NB4 (cell line): Measurements from ENCODE around the gene PSG4.
"Not testable (repeated sequence)": the region's sequence is repeated elsewhere in the genome, so short reads cannot be mapped to it uniquely, and the experiment has no call there.

Source experiments
- DNase-seq: peaks from one replicate; pipeline ENCODE4 v3.0.0; 2010; ENCODE audit warnings: low read depth
- H3K4me3 ChIP-seq: one replicate; pipeline ENCODE4 v1.5.1; 2011; ENCODE audit warnings: mild to moderate bottlenecking, low read depth, low read length, moderate library complexity
- MYC ChIP-seq: IDR thresholded peaks from 2 replicates; pipeline ENCODE4 v1.6.1; 2011; ENCODE audit warnings: low read depth, low read length
- POLR2A ChIP-seq: IDR thresholded peaks from 2 replicates; pipeline ENCODE4 v1.6.1; 2011; ENCODE audit warnings: mild to moderate bottlenecking; ENCODE audit not compliant: insufficient read length; ENCODE audit errors: extremely low read depth
- TF ChIP-seq, protein P1 (sequence below): IDR thresholded peaks from one replicate; pipeline ENCODE4 v1.5.1; 2012; ENCODE audit warnings: low read depth, low read length
- TF ChIP-seq, protein P2 (sequence below): IDR thresholded peaks from 2 replicates; pipeline ENCODE4 v1.6.1; 2011; ENCODE audit warnings: low read depth, low read length

PSG4 gene

DNA sequence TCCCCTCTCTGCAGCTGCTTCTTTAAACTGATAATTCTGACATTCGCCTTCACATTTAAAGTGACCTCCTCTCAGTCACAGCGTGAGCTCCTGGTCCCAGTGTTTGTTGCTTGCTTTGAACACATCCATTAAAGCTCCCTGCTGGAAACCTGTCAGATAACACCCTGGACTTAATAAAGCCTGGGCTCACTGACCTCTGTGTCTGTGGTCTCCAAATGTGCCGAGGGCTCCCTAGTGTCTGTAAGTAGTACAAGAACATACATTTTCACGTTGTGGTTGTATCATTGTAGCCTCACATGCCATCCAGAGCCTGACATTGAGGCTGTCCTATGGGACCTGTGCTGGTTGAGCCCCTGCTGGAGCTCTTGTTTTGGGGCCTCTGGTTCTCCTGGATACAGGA is 2.6 kb upstream of the PSG4 start:
- TF ChIP-seq POLR2A: no peak
- TF ChIP-seq, protein P1, sequence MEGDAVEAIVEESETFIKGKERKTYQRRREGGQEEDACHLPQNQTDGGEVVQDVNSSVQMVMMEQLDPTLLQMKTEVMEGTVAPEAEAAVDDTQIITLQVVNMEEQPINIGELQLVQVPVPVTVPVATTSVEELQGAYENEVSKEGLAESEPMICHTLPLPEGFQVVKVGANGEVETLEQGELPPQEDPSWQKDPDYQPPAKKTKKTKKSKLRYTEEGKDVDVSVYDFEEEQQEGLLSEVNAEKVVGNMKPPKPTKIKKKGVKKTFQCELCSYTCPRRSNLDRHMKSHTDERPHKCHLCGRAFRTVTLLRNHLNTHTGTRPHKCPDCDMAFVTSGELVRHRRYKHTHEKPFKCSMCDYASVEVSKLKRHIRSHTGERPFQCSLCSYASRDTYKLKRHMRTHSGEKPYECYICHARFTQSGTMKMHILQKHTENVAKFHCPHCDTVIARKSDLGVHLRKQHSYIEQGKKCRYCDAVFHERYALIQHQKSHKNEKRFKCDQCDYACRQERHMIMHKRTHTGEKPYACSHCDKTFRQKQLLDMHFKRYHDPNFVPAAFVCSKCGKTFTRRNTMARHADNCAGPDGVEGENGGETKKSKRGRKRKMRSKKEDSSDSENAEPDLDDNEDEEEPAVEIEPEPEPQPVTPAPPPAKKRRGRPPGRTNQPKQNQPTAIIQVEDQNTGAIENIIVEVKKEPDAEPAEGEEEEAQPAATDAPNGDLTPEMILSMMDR: no peak
- no peak for TF ChIP-seq MYC
- TF ChIP-seq, protein P2, sequence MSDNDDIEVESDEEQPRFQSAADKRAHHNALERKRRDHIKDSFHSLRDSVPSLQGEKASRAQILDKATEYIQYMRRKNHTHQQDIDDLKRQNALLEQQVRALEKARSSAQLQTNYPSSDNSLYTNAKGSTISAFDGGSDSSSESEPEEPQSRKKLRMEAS: no peak
- no peak for DNase-seq
- H3K4me3 ChIP-seq: no peak overlapping the region

DNA sequence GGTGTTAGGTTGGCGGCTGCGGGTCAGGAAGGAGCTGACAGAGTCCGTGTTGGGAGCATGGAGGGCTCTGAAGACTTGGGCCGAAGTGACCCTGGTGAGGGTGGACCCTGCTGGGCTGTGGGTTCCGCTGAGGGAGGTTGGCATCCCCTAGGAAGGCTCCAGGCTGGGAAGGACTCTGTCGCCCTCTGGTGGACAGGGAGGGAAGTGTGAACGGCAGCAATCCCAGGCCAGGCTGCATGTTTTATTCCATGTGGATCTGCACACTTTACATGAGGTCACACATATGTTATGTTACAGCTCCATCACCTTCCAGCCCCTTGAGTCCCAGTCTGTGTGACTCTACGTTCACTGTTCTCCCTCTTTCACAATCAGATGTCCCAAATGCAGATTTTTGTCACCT is 1.7 kb upstream of the PSG4 start:
- H3K4me3 ChIP-seq, DNase-seq: not testable (repeated sequence)

GRCh38 chr19:43203611-43204010 is 1.8 kb downstream of the PSG4 start:
- not testable (repeated sequence) for H3K4me3 ChIP-seq, DNase-seq

GRCh38 chr19:43201891-43202290 is 3.5 kb downstream of the PSG4 start:
- H3K4me3 ChIP-seq, DNase-seq: not testable (repeated sequence)

- not testable (repeated sequence) for DNase-seq
Measured at GRCh38 chr19:43201337-43201801, 4.1 kb downstream of the PSG4 start.

GRCh38 chr19:43198686-43199419 is 6.6 kb downstream of the PSG4 start:
- not testable (repeated sequence) for H3K4me3 ChIP-seq, DNase-seq
- TF ChIP-seq, protein P1: peak; percentile 10

More at GRCh38 chr19:43201337-43201801, 4.1 kb downstream of the PSG4 start:
- H3K4me3 ChIP-seq: not testable (repeated sequence)

GRCh38 chr19:43197666-43198397 is 7.6 kb downstream of the PSG4 start:
- DNase-seq, H3K4me3 ChIP-seq: not testable (repeated sequence)

GRCh38 chr19:43194397-43194796 is 11.0 kb downstream of the PSG4 start:
- H3K4me3 ChIP-seq: not testable (repeated sequence)

GRCh38 chr19:43192381-43193155 is 12.9 kb downstream of the PSG4 start:
- DNase-seq, H3K4me3 ChIP-seq: not testable (repeated sequence)

More at GRCh38 chr19:43194397-43194796, 11.0 kb downstream of the PSG4 start:
- not testable (repeated sequence) for DNase-seq

DNA sequence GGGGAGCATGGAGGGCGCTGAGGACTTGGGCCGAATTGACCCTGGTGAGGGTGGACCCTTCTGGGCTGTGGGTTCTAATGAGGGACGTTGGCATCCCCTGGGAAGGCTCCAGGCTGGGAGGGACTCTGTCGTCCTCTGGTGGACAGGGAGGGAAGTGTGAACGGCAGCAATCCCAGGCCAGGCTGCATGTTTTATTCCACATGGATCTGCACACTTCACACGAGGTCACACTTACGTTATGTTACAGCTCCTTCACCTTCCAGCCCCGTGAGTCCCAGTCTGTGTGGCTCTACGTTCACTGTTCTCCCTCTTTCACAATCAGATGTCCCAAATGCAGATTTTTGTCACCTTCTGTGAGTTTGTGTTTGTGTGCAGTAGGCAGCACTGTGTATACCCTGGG is 17.3 kb downstream of the PSG4 start:
- not testable (repeated sequence) for H3K4me3 ChIP-seq, DNase-seq
- TF ChIP-seq, protein P1: peak; percentile 27

DNA sequence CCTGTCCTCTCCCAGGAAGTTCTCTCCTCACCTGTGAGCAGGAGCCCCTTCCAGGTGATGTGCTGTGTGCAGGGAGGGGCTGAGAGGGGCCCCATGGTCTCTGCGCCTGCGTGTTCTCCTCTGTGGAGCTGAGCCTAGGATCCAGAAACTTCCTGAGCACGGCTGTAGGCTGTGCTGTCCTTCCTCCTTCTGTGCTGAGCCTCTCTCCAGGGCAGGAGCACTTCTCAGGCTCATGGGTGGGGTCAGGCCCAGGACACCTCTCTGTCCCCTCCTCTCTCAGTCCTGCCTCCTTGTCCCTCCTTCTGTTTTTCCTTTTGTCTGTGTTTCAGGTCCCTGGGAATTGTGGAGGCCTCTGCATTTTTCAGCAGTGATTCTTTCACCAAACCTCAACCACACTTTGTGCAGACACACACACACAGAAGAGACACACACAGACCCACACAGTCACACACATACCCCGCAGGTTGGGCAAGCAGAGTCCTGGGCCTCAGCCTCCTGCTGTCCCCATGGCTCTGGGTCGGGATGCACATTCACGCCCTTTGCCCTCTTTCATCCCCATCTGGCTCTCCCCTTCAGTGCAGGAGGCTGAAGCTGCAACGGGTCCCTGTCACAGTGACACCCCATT is 19.0 kb downstream of the PSG4 start, which contains the start of gene PSG5:
Gene PSG5 (minus strand): TSS at position 226 of the 625 bp plus-strand sequence. CDS start 131 bp downstream, at position 95.
- not testable (repeated sequence) for DNase-seq, H3K4me3 ChIP-seq

- not testable (repeated sequence) for DNase-seq, H3K4me3 ChIP-seq
Measured at GRCh38 chr19:43181869-43182771, 23.3 kb downstream of the PSG4 start.
